ENCODE measurements around the gene COPA.

- TF ChIP-seq POLR2A (IDR thresholded peaks at IDR 0.05) (no peak), CTCF (IDR thresholded peaks at IDR 0.05) (no peak)
Measured at GRCh38 chr1:160371756-160372155, 28.7 kb upstream of the COPA start.
